OCI-LY7 (cell line): ENCODE data around the gene ADAMTS17. TPM values are rescaled to one million over a fixed set of nuclear protein-coding genes. Genes with fewer than 3 reads are reported as not detected.

Experiments
- BruUV-seq: library from RNA; stranded (reverse); fragments of 400-500 nt; replicated peaks from 2 replicates; lab custom pipeline; 2021; lab: Mats Ljungman, UMichigan
- CTCF ChIA-PET: fragments of 300-600 bp; sonication (Branson Sonifier 250); formaldehyde crosslinking; loops from one replicate; lab custom pipeline; 2022; ENCODE audit warnings: antibody characterized with exemption; ENCODE audit not compliant: unreplicated experiment; lab: Charles Lee
- POLR2A ChIA-PET: fragments of 300-600 bp; sonication (Branson Sonifier 250); formaldehyde crosslinking; loops from one replicate; lab custom pipeline; 2022; ENCODE audit warnings: antibody characterized with exemption; lab: Charles Lee
- DNase-seq: peaks from one replicate; pipeline ENCODE4 v3.0.0-alpha.2; 2015; ENCODE audit warnings: low spot score
- H2AFZ ChIP-seq: fragments of 200-600 bp; sonication (generic), shearing (Covaris generic); 2 replicates; pipeline ENCODE4 v1.6.1; 2014; ENCODE audit warnings: mild to moderate bottlenecking, antibody characterized with exemption, low read length, moderate library complexity
- H3K27ac ChIP-seq: fragments of 200-600 bp; sonication (generic); 2 replicates; pipeline ENCODE4 v1.5.1; 2014; ENCODE audit warnings: mixed run types, low read depth, mild to moderate bottlenecking, moderate library complexity, low read length, inconsistent platforms; ENCODE audit not compliant: poor library complexity, severe bottlenecking
- H3K36me3 ChIP-seq: fragments of 200-600 bp; sonication (generic); 2 replicates; pipeline ENCODE4 v1.6.1; 2014; ENCODE audit warnings: mild to moderate bottlenecking, antibody characterized with exemption, low read length, moderate library complexity, mixed read lengths; ENCODE audit not compliant: insufficient read depth
- H3K4me1 ChIP-seq: fragments of 200-600 bp; sonication (generic); 2 replicates; pipeline ENCODE4 v1.5.1; 2014; ENCODE audit warnings: mild to moderate bottlenecking, low read length; ENCODE audit not compliant: insufficient read depth, poor library complexity, severe bottlenecking
- H3K4me2 ChIP-seq: fragments of 200-600 bp; sonication (generic); 2 replicates; pipeline ENCODE4 v1.6.1; 2014; ENCODE audit warnings: mild to moderate bottlenecking, low read length
- H3K4me3 ChIP-seq: fragments of 200-600 bp; sonication (generic); 2 replicates; pipeline ENCODE4 v1.5.1; 2014; ENCODE audit warnings: mild to moderate bottlenecking, low read depth, low read length; ENCODE audit not compliant: poor library complexity, severe bottlenecking
- H3K79me2 ChIP-seq: fragments of 200-600 bp; sonication (generic); 2 replicates; pipeline ENCODE4 v1.6.1; 2016; ENCODE audit warnings: low read depth, mild to moderate bottlenecking, low read length, moderate library complexity, mixed read lengths; ENCODE audit not compliant: insufficient read depth
- H3K9me2 ChIP-seq: fragments of 200-600 bp; sonication (generic); 2 replicates; pipeline ENCODE4 v1.6.1; 2016; ENCODE audit warnings: mild to moderate bottlenecking, low read length, mixed read lengths; ENCODE audit not compliant: insufficient read depth
- H3K9me3 ChIP-seq: fragments of 200-600 bp; sonication (generic); 2 replicates; pipeline ENCODE4 v1.6.1; 2014; ENCODE audit warnings: mild to moderate bottlenecking, mixed run types, low read length, mixed read lengths
- H4K20me1 ChIP-seq: fragments of 200-600 bp; sonication (generic); 2 replicates; pipeline ENCODE4 v1.6.1; 2014; ENCODE audit warnings: mild to moderate bottlenecking, antibody characterized with exemption, low read length, moderate library complexity, mixed read lengths; ENCODE audit not compliant: insufficient read depth
- CTCF ChIP-seq: fragments of 200-600 bp; sonication (generic); conservative IDR thresholded peaks from 2 replicates; pipeline ENCODE4 v1.5.1; 2014; ENCODE audit warnings: mild to moderate bottlenecking, antibody characterized with exemption, low read length, moderate library complexity, mixed read lengths
- EZH2phosphoT487 ChIP-seq: fragments of 200-600 bp; sonication (generic); IDR thresholded peaks from 2 replicates; pipeline ENCODE4 v1.6.1; 2018; ENCODE audit warnings: low read depth, borderline replicate concordance, mild to moderate bottlenecking, mixed run types, antibody characterized with exemption, low read length, moderate library complexity, mixed read lengths
- intact Hi-C: fragments of 100-400 bp; cut with micrococcal nuclease; formaldehyde crosslinking; loops from one replicate; pipeline ENCODE4 v1.10.0; 2022; ENCODE audit not compliant: unreplicated experiment
- total RNA-seq, 2 experiments: library from RNA; depleted of rRNA in 1 of 2; stranded (reverse); fragments of >200 nt in 1 of 2; shearing (Covaris generic) in 1 of 2; gene quantifications; 2 replicates each; pipeline ENCODE4 v1.2.3, GENCODE V29; 2014 to 2022

Gene ADAMTS17
- total RNA-seq, 2 experiments from 2014 or later: not detected

DNA sequence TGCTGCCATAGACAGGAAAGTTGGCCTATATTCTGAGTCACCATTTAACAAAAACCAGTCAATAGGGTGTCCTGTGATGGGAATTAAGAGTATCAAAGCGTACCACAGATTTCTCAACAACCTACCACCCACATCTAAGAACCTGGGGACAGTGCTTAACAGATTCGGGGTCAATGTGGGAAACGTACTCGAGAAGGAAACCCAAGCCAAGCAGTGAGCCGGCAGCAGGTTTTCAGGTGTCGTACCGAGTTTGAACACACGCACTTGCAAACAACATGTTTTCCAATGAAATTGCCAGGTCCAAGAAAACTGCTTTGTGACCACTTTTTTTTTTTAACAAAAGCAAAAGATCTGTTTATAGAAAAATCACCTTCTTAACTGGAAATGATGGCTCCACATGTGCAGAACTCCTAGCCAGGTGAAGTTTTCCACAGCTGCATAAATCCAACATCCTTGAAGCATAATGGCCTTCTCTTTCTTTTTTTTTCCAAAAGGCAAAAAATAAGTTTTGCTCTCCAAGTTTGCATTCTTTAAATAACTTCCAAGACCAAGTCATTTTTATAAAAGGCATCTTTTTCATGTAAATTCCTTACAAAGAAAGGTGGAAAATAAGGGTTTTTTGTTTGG is 45.7 kb downstream of the ADAMTS17 start:
- Histone ChIP-seq H3K4me3 (no peak overlapping the region), H3K9me3 (no peaks in the 10 kb centered on the region), H3K36me3 (no peaks in the 10 kb centered on the region), H3K9me2 (no peaks in the 10 kb centered on the region), H4K20me1 (no peaks in the 10 kb centered on the region), H3K4me1 (no peaks in the 10 kb centered on the region), H3K4me2 (no peak overlapping the region), H2AFZ (no peak overlapping the region), H3K27ac (no peak overlapping the region), H3K79me2 (no peaks in the 10 kb centered on the region)
- intact Hi-C loops: no loop called here
- ChIA-PET CTCF (no interaction called here), POLR2A (no interaction called here)
- TF ChIP-seq EZH2phosphoT487 (no peak), CTCF (no peak)
- no peak for DNase-seq
- BruUV-seq: no TSS peak

DNA sequence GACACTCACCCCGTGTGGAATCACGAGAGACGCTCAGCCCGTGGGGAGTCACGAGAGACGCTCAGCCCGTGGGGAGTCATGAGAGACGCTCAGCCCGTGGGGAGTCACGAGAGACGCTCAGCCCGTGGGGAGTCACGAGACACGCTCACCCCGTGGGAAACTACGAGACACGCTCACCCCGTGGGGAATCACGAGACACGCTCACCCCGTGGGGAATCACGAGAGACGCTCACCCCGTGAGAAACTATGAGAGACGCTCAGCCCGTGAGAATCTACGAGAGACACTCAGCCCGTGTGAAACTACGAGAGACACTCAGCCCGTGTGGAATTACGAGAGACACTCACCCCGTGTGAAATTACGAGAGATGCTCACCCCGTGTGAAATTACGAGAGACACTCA is 49.8 kb downstream of the ADAMTS17 start:
- no peak for TF ChIP-seq CTCF
- TF ChIP-seq EZH2phosphoT487: no peak
- no TSS peak for BruUV-seq

GRCh38 chr15:100291106-100291505 is 50.7 kb downstream of the ADAMTS17 start:
- Histone ChIP-seq H3K36me3 (no peaks in the 10 kb centered on the region), H3K4me2 (no peak overlapping the region), H3K27ac (no peak overlapping the region), H4K20me1 (no peaks in the 10 kb centered on the region), H3K4me3 (no peak overlapping the region), H3K79me2 (no peaks in the 10 kb centered on the region), H3K9me3 (no peaks in the 10 kb centered on the region), H3K9me2 (no peaks in the 10 kb centered on the region), H3K4me1 (no peaks in the 10 kb centered on the region), H2AFZ (no peak overlapping the region)
- BruUV-seq: no TSS peak
- no peak for DNase-seq
- intact Hi-C loops: no loop called here
- ChIA-PET POLR2A (no interaction called here), CTCF (no interaction called here)
- TF ChIP-seq EZH2phosphoT487: no peak
- no peak for TF ChIP-seq CTCF

More for the DNA sequence above, 49.8 kb downstream of the ADAMTS17 start:
- no peaks in the 10 kb centered on the region for H3K9me2 ChIP-seq
- no peaks in the 10 kb centered on the region for H3K4me1 ChIP-seq
- CTCF ChIA-PET: no interaction called here
- H4K20me1 ChIP-seq: no peaks in the 10 kb centered on the region
- no peak overlapping the region for H3K4me2 ChIP-seq
- H3K4me3 ChIP-seq: no peak overlapping the region
- no peak for DNase-seq
- no peak overlapping the region for H2AFZ ChIP-seq
- H3K79me2 ChIP-seq: no peaks in the 10 kb centered on the region
- H3K27ac ChIP-seq: no peak overlapping the region
- H3K36me3 ChIP-seq: no peaks in the 10 kb centered on the region
- no peaks in the 10 kb centered on the region for H3K9me3 ChIP-seq
- POLR2A ChIA-PET: no interaction called here
- intact Hi-C loops: no loop called here
